Measurements from ENCODE around the gene RAB36.

Gene RAB36

GRCh38 chr22:23120415-23120899, 24.8 kb upstream of the RAB36 start:
- in situ Hi-C loops (cut with MboI; ENCODE audit: low sequenced_read_pairs) = loop anchor here (10.0 kb wide), 1 partner anchor 156 kb away; no protein-coding TSS in a partner anchor

- in situ Hi-C loops (cut with MboI; ENCODE audit: low sequenced_read_pairs) = loop anchor here (10.0 kb wide), 1 partner anchor 156 kb away; no protein-coding TSS in a partner anchor
These were observed 24.3 kb upstream of the RAB36 start for GRCh38 chr22:23121000-23121421.

GRCh38 chr22:23121424-23121823, 23.9 kb upstream of the RAB36 start:
- in situ Hi-C loops (cut with MboI; ENCODE audit: low sequenced_read_pairs) = loop anchor here (10.0 kb wide), 1 partner anchor 157 kb away; no protein-coding TSS in a partner anchor

- in situ Hi-C loops (cut with MboI; ENCODE audit: low sequenced_read_pairs) = loop anchor here (10.0 kb wide), 1 partner anchor 158 kb away; no protein-coding TSS in a partner anchor
These were observed 22.9 kb upstream of the RAB36 start for GRCh38 chr22:23122216-23122957.

GRCh38 chr22:23122992-23123803, 22.1 kb upstream of the RAB36 start:
- in situ Hi-C loops (cut with MboI; ENCODE audit: low sequenced_read_pairs) = loop anchor here (10.0 kb wide), 1 partner anchor 158 kb away; no protein-coding TSS in a partner anchor

- in situ Hi-C loops (cut with MboI; ENCODE audit: low sequenced_read_pairs) = loop anchor here (10.0 kb wide), 1 partner anchor 159 kb away; no protein-coding TSS in a partner anchor
These were observed 21.4 kb upstream of the RAB36 start for GRCh38 chr22:23123804-23124254.

GRCh38 chr22:23124611-23125511, 20.4 kb upstream of the RAB36 start:
- in situ Hi-C loops (cut with MboI; ENCODE audit: low sequenced_read_pairs) = loop anchor here (10.0 to 25.0 kb wide), 2 partner anchors 160 to 262 kb away; no protein-coding TSS in a partner anchor

GRCh38 chr22:23125512-23126103, 19.7 kb upstream of the RAB36 start:
- in situ Hi-C loops (cut with MboI; ENCODE audit: low sequenced_read_pairs) = loop anchor here (10.0 to 25.0 kb wide), 2 partner anchors 161 to 262 kb away; no protein-coding TSS in a partner anchor

GRCh38 chr22:23126165-23127054, 18.9 kb upstream of the RAB36 start:
- in situ Hi-C loops (cut with MboI; ENCODE audit: low sequenced_read_pairs) = loop anchor here (10.0 to 25.0 kb wide), 2 partner anchors 162 to 261 kb away; no protein-coding TSS in a partner anchor

GRCh38 chr22:23127055-23127756, 18.1 kb upstream of the RAB36 start:
- in situ Hi-C loops (cut with MboI; ENCODE audit: low sequenced_read_pairs) = loop anchor here (10.0 to 25.0 kb wide), 2 partner anchors 162 to 260 kb away; no protein-coding TSS in a partner anchor

- in situ Hi-C loops (cut with MboI; ENCODE audit: low sequenced_read_pairs) = loop anchor here (10.0 to 25.0 kb wide), 2 partner anchors 163 to 260 kb away; no protein-coding TSS in a partner anchor
These were observed 17.5 kb upstream of the RAB36 start for GRCh38 chr22:23127788-23128187.

- in situ Hi-C loops (cut with MboI; ENCODE audit: low sequenced_read_pairs) = loop anchor here (10.0 to 25.0 kb wide), 2 partner anchors 164 to 259 kb away; no protein-coding TSS in a partner anchor
These were observed 16.8 kb upstream of the RAB36 start for GRCh38 chr22:23128269-23129108.

- in situ Hi-C loops (cut with MboI; ENCODE audit: low sequenced_read_pairs) = loop anchor here (10.0 to 25.0 kb wide), 2 partner anchors 164 to 258 kb away; no protein-coding TSS in a partner anchor
These were observed 16.1 kb upstream of the RAB36 start for GRCh38 chr22:23129149-23129548.

GRCh38 chr22:23130697-23131096, 14.6 kb upstream of the RAB36 start:
- in situ Hi-C loops (cut with MboI; ENCODE audit: low sequenced_read_pairs) = loop anchor here (25.0 kb wide), 1 partner anchor 257 kb away; no protein-coding TSS in a partner anchor

- in situ Hi-C loops (cut with MboI; ENCODE audit: low sequenced_read_pairs) = loop anchor here (25.0 kb wide), 1 partner anchor 255 kb away; no protein-coding TSS in a partner anchor
These were observed 13.3 kb upstream of the RAB36 start for GRCh38 chr22:23131931-23132330.

GRCh38 chr22:23132376-23133091, 12.7 kb upstream of the RAB36 start:
- in situ Hi-C loops (cut with MboI; ENCODE audit: low sequenced_read_pairs) = loop anchor here (25.0 kb wide), 1 partner anchor 255 kb away; no protein-coding TSS in a partner anchor

Data from HL-60/S4 (cell line).